Measurements from ENCODE around the gene PSMD5.

DNA sequence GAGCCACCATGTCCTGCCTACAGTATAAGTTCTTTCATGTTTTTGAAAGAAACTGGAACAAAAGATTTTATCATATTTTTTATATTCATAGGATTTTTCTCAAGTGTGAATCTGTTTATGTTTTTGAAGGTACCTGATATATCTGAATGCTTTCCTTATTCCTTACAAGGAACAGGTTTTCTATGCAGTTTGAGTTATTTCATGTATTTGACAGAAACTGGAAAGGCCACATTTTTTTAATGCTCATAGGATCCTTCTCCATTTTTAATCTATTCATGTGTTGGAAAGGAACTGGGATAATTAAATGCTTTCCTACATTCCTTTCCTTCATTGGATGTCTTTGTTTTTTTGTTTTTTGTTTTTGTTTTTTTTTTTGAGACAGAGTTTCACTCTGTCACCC is 33.8 kb downstream of the PSMD5 start:
- TF ChIP-seq CTCF (IDR thresholded peaks at IDR 0.05; ENCODE audit: insufficient read depth, low read length, poor library complexity, severe bottlenecking) (no peak), EZH2phosphoT487 (conservative IDR thresholded peaks at IDR 0.05; ENCODE audit: low read length) (no peak)

Data from SU-DHL-6 (cell line).